Astrocyte (in vitro differentiated cells and primary cell): Measurements from ENCODE around the gene ZNF648.

Source experiments
- EZH2 ChIP-seq: IDR thresholded peaks from 2 replicates; pipeline ENCODE4 v1.6.1; 2012; ENCODE audit warnings: mild to moderate bottlenecking, low read length, inconsistent platforms; ENCODE audit not compliant: insufficient read depth
- TF ChIP-seq, protein P1 (sequence below): IDR thresholded peaks from 2 replicates; pipeline ENCODE4 v1.5.1; 2011; ENCODE audit warnings: low read depth, mild to moderate bottlenecking, inconsistent platforms, low read length, moderate library complexity; ENCODE audit not compliant: insufficient read depth

DNA sequence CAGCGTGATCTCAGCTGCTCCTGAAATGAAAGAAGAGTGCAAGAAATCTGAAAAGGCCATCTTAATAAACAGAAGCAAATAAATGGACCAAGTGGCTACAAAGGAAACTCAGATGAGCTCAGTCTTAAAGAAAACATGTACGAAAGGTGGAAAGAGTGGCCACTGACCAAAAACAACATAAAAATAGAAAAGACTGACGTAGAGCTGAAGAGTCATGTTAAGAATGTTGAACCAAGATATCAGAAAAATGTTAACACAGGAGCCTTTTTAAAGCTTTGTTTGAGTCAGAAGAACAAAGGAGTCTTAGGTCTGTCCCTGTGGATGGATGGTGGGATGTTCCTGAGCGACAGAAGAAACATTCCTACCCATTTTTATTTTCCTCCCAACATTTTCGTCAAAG, 30.8 kb upstream of the ZNF648 start:
- TF ChIP-seq, protein P1, sequence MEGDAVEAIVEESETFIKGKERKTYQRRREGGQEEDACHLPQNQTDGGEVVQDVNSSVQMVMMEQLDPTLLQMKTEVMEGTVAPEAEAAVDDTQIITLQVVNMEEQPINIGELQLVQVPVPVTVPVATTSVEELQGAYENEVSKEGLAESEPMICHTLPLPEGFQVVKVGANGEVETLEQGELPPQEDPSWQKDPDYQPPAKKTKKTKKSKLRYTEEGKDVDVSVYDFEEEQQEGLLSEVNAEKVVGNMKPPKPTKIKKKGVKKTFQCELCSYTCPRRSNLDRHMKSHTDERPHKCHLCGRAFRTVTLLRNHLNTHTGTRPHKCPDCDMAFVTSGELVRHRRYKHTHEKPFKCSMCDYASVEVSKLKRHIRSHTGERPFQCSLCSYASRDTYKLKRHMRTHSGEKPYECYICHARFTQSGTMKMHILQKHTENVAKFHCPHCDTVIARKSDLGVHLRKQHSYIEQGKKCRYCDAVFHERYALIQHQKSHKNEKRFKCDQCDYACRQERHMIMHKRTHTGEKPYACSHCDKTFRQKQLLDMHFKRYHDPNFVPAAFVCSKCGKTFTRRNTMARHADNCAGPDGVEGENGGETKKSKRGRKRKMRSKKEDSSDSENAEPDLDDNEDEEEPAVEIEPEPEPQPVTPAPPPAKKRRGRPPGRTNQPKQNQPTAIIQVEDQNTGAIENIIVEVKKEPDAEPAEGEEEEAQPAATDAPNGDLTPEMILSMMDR: no peak
- TF ChIP-seq EZH2: no peak
